Measurements from ENCODE around the gene WDFY4. TPM values are rescaled to one million over a fixed set of nuclear protein-coding genes. Genes with fewer than 3 reads are reported as not detected.

The WDFY4 gene
- total RNA-seq, 1 experiment from 2014 or later = not detected

- no peak overlapping the region for H3K14ac ChIP-seq (ENCODE audit: insufficient read depth, low read length)
- peaks cover 19% of the 10 kb centered on the region for H3K27me3 Mint-ChIP-seq (ENCODE audit: low read depth)
- no peak overlapping the region for H4K91ac ChIP-seq (ENCODE audit: insufficient read length, low read depth, low read length)
- no peak overlapping the region for H3K4ac ChIP-seq (ENCODE audit: low read depth, low read length)
- no peaks in the 10 kb centered on the region for H3K36me3 Mint-ChIP-seq (ENCODE audit: insufficient read depth in 1 of 3, low read depth in 3 of 3)
- H2BK15ac ChIP-seq (ENCODE audit: low read depth, low read length) = no peak overlapping the region
- H3K23ac ChIP-seq (ENCODE audit: insufficient read length, low read depth, low read length) = no peak overlapping the region
- no peak overlapping the region for H3K18ac ChIP-seq (ENCODE audit: insufficient read length, low read depth, low read length)
- no peaks in the 10 kb centered on the region for H3K4me1 ChIP-seq (ENCODE audit: insufficient read depth, low read length)
- H3T11ph ChIP-seq (ENCODE audit: low read length) = no peak overlapping the region
- H3K27ac ChIP-seq (ENCODE audit: insufficient read length, low read depth, low read length) = no peak overlapping the region
- H3K23me2 ChIP-seq (ENCODE audit: insufficient read length, low read depth, low read length, poor library complexity, severe bottlenecking) = no peaks in the 10 kb centered on the region
- no peak overlapping the region for H3K56ac ChIP-seq (ENCODE audit: insufficient read length, low read depth, low read length)
- no peaks in the 10 kb centered on the region for H3K9me3 ChIP-seq (ENCODE audit: control insufficient read depth, low read depth, low read length)
- DNase-seq = no peak
- no peaks in the 10 kb centered on the region for H4K20me1 ChIP-seq (ENCODE audit: control insufficient read depth, insufficient read depth, insufficient read length)
- H4K8ac ChIP-seq (replicated peaks; ENCODE audit: insufficient read length, low read depth, low read length) = no peak overlapping the region
- H2BK20ac ChIP-seq (ENCODE audit: low read depth, low read length, poor library complexity, severe bottlenecking) = no peak overlapping the region
- no peak overlapping the region for H2BK12ac ChIP-seq (ENCODE audit: insufficient read length, low read depth, low read length)
- 0 out of 2 replicates have a peak, but pooled peaks cover 2% of the 10 kb centered on the region for H3K27me3 ChIP-seq (ENCODE audit: insufficient read depth, low read length)
- no peak overlapping the region for H2BK5ac ChIP-seq (ENCODE audit: insufficient read length, low read length)
- no peak overlapping the region for H3K4me2 ChIP-seq (ENCODE audit: insufficient read depth, insufficient read length, low read length)
- no peak overlapping the region for H3K27ac Mint-ChIP-seq
- H2BK120ac ChIP-seq (ENCODE audit: low read depth, low read length, poor library complexity, severe bottlenecking) = no peak overlapping the region
- H4K5ac ChIP-seq (ENCODE audit: insufficient read length, low read depth, low read length) = no peak overlapping the region
- no peak overlapping the region for H2AFZ ChIP-seq (ENCODE audit: low read length)
- H3K79me2 ChIP-seq (ENCODE audit: insufficient read depth, low read length) = no peaks in the 10 kb centered on the region
- H3K9me3 Mint-ChIP-seq = no peaks in the 10 kb centered on the region
- H3K79me1 ChIP-seq (ENCODE audit: insufficient read depth, low read depth, low read length, poor library complexity, severe bottlenecking) = no peaks in the 10 kb centered on the region
- TF ChIP-seq CTCF (conservative IDR thresholded peaks at IDR 0.05) = no peak
- no peak overlapping the region for H2AK5ac ChIP-seq (ENCODE audit: insufficient read length, low read length)
- no peaks in the 10 kb centered on the region for H3K4me1 Mint-ChIP-seq
- WGBS (ENCODE audit: extremely low coverage, insufficient read length, low lambda C conversion rate) = no CpG with 5 or more reads among the region's 4 CpGs
- H3K9ac ChIP-seq (ENCODE audit: extremely low read depth, insufficient read length, low read length) = no peak overlapping the region
- H3K4me3 Mint-ChIP-seq = no peak overlapping the region
Observed at GRCh38 chr10:48792687-48793096, 108.0 kb downstream of the WDFY4 start.

Data from H9 (cell line).